Measurements from ENCODE around the gene PHACTR1.

DNA sequence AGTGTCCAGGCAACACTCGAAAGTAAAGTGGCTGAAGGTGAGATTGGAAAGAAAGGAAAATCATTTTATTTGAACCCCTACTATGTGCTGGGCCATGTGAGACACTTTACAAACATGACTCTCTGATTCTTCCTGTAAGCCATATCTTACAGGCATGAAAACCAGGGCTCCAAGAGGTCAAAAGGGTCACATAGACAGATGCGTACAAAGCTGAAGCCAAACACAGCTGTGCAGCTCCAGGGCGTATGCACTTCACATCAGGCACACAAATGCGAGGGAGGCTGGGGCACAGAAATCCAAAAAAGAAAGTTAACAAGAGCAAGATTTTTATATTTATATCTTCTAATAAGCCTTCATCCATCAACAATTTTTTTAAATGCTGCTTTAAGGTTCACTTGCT, 176.5 kb downstream of the PHACTR1 start:
- TF ChIP-seq, protein P1, sequence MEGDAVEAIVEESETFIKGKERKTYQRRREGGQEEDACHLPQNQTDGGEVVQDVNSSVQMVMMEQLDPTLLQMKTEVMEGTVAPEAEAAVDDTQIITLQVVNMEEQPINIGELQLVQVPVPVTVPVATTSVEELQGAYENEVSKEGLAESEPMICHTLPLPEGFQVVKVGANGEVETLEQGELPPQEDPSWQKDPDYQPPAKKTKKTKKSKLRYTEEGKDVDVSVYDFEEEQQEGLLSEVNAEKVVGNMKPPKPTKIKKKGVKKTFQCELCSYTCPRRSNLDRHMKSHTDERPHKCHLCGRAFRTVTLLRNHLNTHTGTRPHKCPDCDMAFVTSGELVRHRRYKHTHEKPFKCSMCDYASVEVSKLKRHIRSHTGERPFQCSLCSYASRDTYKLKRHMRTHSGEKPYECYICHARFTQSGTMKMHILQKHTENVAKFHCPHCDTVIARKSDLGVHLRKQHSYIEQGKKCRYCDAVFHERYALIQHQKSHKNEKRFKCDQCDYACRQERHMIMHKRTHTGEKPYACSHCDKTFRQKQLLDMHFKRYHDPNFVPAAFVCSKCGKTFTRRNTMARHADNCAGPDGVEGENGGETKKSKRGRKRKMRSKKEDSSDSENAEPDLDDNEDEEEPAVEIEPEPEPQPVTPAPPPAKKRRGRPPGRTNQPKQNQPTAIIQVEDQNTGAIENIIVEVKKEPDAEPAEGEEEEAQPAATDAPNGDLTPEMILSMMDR (IDR thresholded peaks at IDR 0.05) = no peak
- TF ChIP-seq POLR2A (IDR thresholded peaks at IDR 0.05) = no peak
